HepG2 (cell line): Measurements from ENCODE around the gene CTNNA3. TPM values are rescaled to one million over a fixed set of nuclear protein-coding genes. Genes with fewer than 3 reads are reported as not detected.
A peak's percentile ranks its signal among the peaks of the same experiment; 100 is the strongest.

Experiments
- ATAC-seq: fragments of 200-7000 bp; cut with Tn5 transposase; 3 replicates; pipeline ENCODE4 v1.9.1; 2020; ENCODE audit warnings: mild to moderate bottlenecking, moderate library complexity
- BruUV-seq: library from RNA; stranded (reverse); fragments of 400-500 nt; replicated peaks from 2 replicates; lab custom pipeline; 2021; lab: Mats Ljungman, UMichigan
- CTCF ChIA-PET: fragments of 300-600 bp; formaldehyde crosslinking; extraction: SDS; loops from one replicate; lab custom pipeline; 2021; ENCODE audit warnings: low total read pairs, inconsistent platforms, low intra/inter-chr PET ratio; lab: Yijun Ruan, JAX
- POLR2A ChIA-PET: fragments of 350-600 bp; sonication (Branson Sonifier 250); formaldehyde crosslinking; loops from one replicate; lab custom pipeline; 2020; ENCODE audit warnings: antibody characterized with exemption, inconsistent platforms; lab: Yijun Ruan, JAX
- DNase-seq: peaks from one replicate; pipeline ENCODE4 v3.0.0-alpha.2; 2015; ENCODE audit warnings: low spot score
- FAIRE-seq: peaks from 3 replicates; lab custom pipeline; 2011; peaks lifted over from hg19 to GRCh38; lab: Jason Lieb, UNC
- H2AFZ ChIP-seq: one replicate; pipeline ENCODE4 v1.6.1; 2011; ENCODE audit warnings: low read length, inconsistent platforms
- H3K27ac ChIP-seq: fragments of 300-600 bp; 3 replicates; pipeline ENCODE4 v1.8.0; 2011; ENCODE audit warnings: mixed run types, mild to moderate bottlenecking, mixed read lengths, low read length, inconsistent platforms; ENCODE audit not compliant: insufficient read depth; ENCODE audit errors: extremely low read length
- H3K27me3 ChIP-seq, 2 experiments: fragments of 200-600 bp in 1 of 2; 2 replicates in 1 of 2; 3 replicates in 1 of 2; pipeline versions ENCODE4 v1.6.0 to v1.8.0; 2011; ENCODE audit warnings: low read length in 2 of 2, mild to moderate bottlenecking in 2 of 2, moderate library complexity in 2 of 2, inconsistent platforms in 1 of 2; ENCODE audit not compliant: insufficient read depth in 2 of 2, control insufficient read depth in 1 of 2
- H3K36me3 ChIP-seq, 2 experiments: fragments of 200-600 bp in 1 of 2; replicated peaks in 1 of 2; 2 replicates in 1 of 2; 3 replicates in 1 of 2; pipeline versions ENCODE4 v1.5.1 to v1.8.0; 2011; ENCODE audit warnings: low read length in 2 of 2, inconsistent platforms in 1 of 2; ENCODE audit not compliant: insufficient read depth in 2 of 2, control insufficient read depth in 1 of 2
- H3K4me1 ChIP-seq: 2 replicates; pipeline ENCODE4 v1.5.1; 2012; ENCODE audit warnings: low read length, inconsistent platforms; ENCODE audit not compliant: insufficient read depth
- H3K4me2 ChIP-seq: 2 replicates; pipeline ENCODE4 v1.6.0; 2011; ENCODE audit warnings: low read depth, low read length, inconsistent platforms
- H3K4me3 ChIP-seq, 3 experiments: fragments of 200-600 bp in 1 of 3; sonication (generic), shearing (Covaris generic) in 1 of 3; replicated peaks in 1 of 3; 2 replicates each; pipeline ENCODE4 v1.5.1; 2011 to 2016; ENCODE audit warnings: low read length in 3 of 3, inconsistent platforms in 2 of 3, low read depth in 2 of 3, mild to moderate bottlenecking in 2 of 3, control low read depth in 1 of 3, mixed read lengths in 1 of 3; ENCODE audit not compliant: insufficient read depth in 1 of 3
- H3K79me2 ChIP-seq: one replicate; pipeline ENCODE4 v1.6.1; 2011; ENCODE audit warnings: low read length, inconsistent platforms; ENCODE audit not compliant: insufficient read depth
- H3K9ac ChIP-seq: 2 replicates; pipeline ENCODE4 v1.6.0; 2011; ENCODE audit warnings: mild to moderate bottlenecking, low read depth, low read length, inconsistent platforms; ENCODE audit not compliant: insufficient read depth
- H3K9me3 ChIP-seq: 2 replicates; pipeline ENCODE4 v1.5.1; 2012; ENCODE audit warnings: mild to moderate bottlenecking, low read length
- H4K20me1 ChIP-seq: 2 replicates; pipeline ENCODE4 v1.6.0; 2011; ENCODE audit warnings: inconsistent platforms, mild to moderate bottlenecking, low read length, moderate library complexity; ENCODE audit not compliant: insufficient read depth
- DPF2 ChIP-seq: sonication (generic); formaldehyde crosslinking; IDR thresholded peaks from 2 replicates; pipeline ENCODE4 v1.4.0; 2020; ENCODE audit warnings: mild to moderate bottlenecking, low read depth, missing genetic modification reagents, borderline replicate concordance
- HMGXB4 ChIP-seq, 2 experiments: sonication (generic) in 1 of 2; formaldehyde crosslinking in 1 of 2; IDR thresholded peaks; 2 replicates each; pipeline versions ENCODE4 v1.4.0 to v1.6.1; 2018 to 2020; ENCODE audit warnings: missing genetic modification reagents in 2 of 2, borderline replicate concordance in 1 of 2, low read depth in 1 of 2, mild to moderate bottlenecking in 1 of 2, missing biosample characterization in 1 of 2
- ISX ChIP-seq: sonication (generic); formaldehyde crosslinking; conservative IDR thresholded peaks from 2 replicates; pipeline ENCODE4 v1.5.0; 2020; ENCODE audit warnings: missing genetic modification reagents
- MAFF ChIP-seq: IDR thresholded peaks from 2 replicates; pipeline ENCODE4 v1.6.1; 2011; ENCODE audit warnings: low read depth, low read length, improper control_type of control experiment
- MAFK ChIP-seq, 2 experiments: IDR thresholded peaks in 1 of 2; conservative IDR thresholded peaks in 1 of 2; 2 replicates each; pipeline ENCODE4 v1.6.1; 2011; ENCODE audit warnings: improper control_type of control experiment in 2 of 2, low read length in 2 of 2
- NR3C1 ChIP-seq: sonication (generic); formaldehyde crosslinking; IDR thresholded peaks from 2 replicates; pipeline ENCODE4 v1.4.0; 2020; ENCODE audit warnings: missing genetic modification reagents
- ZBTB8A ChIP-seq: sonication (generic); formaldehyde crosslinking; IDR thresholded peaks from 2 replicates; pipeline ENCODE4 v1.4.0; 2020; ENCODE audit warnings: mild to moderate bottlenecking, low read depth, missing genetic modification reagents, borderline replicate concordance
- ZNF331 ChIP-seq: sonication (generic); formaldehyde crosslinking; IDR thresholded peaks from 2 replicates; pipeline ENCODE4 v1.4.0; 2020; ENCODE audit warnings: missing genetic modification reagents
- WGBS: methylation state at CpG from one replicate; pipeline ENCODE4 v1.1.6; 2017; ENCODE audit warnings: low lambda C conversion rate; 5-methylcytosine and 5-hydroxymethylcytosine counted together
- in situ Hi-C: cut with HindIII; loops from 2 replicates; pipeline ENCODE4 v1.10.0; 2017; ENCODE audit warnings: low pct_unique_long_range_greater_than_20kb; ENCODE audit not compliant: extremely low pct_ligation_motif_present
- intact Hi-C: fragments of 100-400 bp; cut with micrococcal nuclease; formaldehyde crosslinking; loops from one replicate; pipeline ENCODE4 v1.10.0; 2022; ENCODE audit not compliant: unreplicated experiment
- polyA plus RNA-seq, 8 experiments: library from polyadenylated mRNA; depleted of rRNA in 3 of 8; stranded (reverse) in 7 of 8; unstranded in 1 of 8; fragments of >200 nt; fragmentation: Illumina TruSeq in 4 of 8; extraction: Trizol in 4 of 8; gene quantifications; 2 replicates each; pipeline versions ENCODE4 v1.2.1 to v1.2.3, GENCODE V29; 2011 to 2016; ENCODE audit warnings: low read depth in 4 of 8, missing spikeins in 1 of 8, mixed read lengths in 1 of 8; ENCODE audit not compliant: insufficient read depth in 1 of 8
- total RNA-seq, 5 experiments: library from RNA; depleted of rRNA; stranded (reverse); fragments of >200 nt; fragmentation: Illumina TruSeq; extraction: Trizol; gene quantifications; 2 replicates each; pipeline ENCODE4 v1.2.3, GENCODE V29; 2016; ENCODE audit warnings: low read depth in 1 of 5
- TF ChIP-seq, protein P1 (sequence below): sonication (generic); formaldehyde crosslinking; IDR thresholded peaks from 2 replicates; pipeline ENCODE4 v1.8.0; 2022; ENCODE audit warnings: mild to moderate bottlenecking, missing genetic modification reagents, moderate library complexity
- TF ChIP-seq, protein P2 (sequence below): sonication (generic); formaldehyde crosslinking; IDR thresholded peaks from 2 replicates; pipeline ENCODE4 v1.8.0; 2022; ENCODE audit warnings: mild to moderate bottlenecking, missing genetic modification reagents, moderate library complexity

The CTNNA3 gene
- total and polyA plus RNA-seq, 2 of the 13 experiments (the other 11 are each of a cell fraction or from before 2014, with no cell fraction given): not detected

DNA sequence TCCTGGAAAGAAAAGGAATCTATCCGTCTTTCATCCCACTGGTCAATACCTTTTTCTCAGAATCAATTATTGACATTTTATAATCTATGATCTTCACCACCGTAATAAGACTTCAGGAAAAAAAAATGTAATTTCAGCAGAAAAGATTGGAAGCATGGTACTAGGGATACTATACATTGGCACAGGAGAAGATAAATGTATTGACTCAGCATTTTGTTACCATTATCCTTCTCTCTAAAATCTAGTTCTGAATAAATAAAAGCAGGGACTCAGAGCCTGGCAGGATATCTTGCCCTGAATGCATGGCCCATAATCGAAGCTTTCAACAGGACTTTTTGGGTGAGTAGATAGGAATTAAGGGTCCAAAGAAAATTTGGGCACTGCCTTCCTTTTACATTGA, 649.5 kb downstream of the CTNNA3 start:
- no peak overlapping the region for H3K9ac ChIP-seq
- 3% methylated on average over 3 of the region's 3 CpGs for WGBS
- no peak for ATAC-seq
- in situ Hi-C loops: no loop called here
- H3K4me1 ChIP-seq: no peaks in the 10 kb centered on the region
- peak; percentile 79 to 92 for TF ChIP-seq MAFK (conservative IDR thresholded peaks at IDR 0.05 in 1 of 2, IDR thresholded peaks at IDR 0.05 in 1 of 2; ENCODE audit: low read length in 2 of 2)
- TF ChIP-seq ZNF331 (CRISPR knock-in tag): no peak
- TF ChIP-seq, protein P1, sequence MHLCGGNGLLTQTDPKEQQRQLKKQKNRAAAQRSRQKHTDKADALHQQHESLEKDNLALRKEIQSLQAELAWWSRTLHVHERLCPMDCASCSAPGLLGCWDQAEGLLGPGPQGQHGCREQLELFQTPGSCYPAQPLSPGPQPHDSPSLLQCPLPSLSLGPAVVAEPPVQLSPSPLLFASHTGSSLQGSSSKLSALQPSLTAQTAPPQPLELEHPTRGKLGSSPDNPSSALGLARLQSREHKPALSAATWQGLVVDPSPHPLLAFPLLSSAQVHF (CRISPR knock-in tag): no peak
- no peak for TF ChIP-seq NR3C1
- peak; percentile 88 for TF ChIP-seq MAFF
- no peak for TF ChIP-seq DPF2
- TF ChIP-seq, protein P2, sequence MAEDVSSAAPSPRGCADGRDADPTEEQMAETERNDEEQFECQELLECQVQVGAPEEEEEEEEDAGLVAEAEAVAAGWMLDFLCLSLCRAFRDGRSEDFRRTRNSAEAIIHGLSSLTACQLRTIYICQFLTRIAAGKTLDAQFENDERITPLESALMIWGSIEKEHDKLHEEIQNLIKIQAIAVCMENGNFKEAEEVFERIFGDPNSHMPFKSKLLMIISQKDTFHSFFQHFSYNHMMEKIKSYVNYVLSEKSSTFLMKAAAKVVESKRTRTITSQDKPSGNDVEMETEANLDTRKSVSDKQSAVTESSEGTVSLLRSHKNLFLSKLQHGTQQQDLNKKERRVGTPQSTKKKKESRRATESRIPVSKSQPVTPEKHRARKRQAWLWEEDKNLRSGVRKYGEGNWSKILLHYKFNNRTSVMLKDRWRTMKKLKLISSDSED (CRISPR knock-in tag): no peak
- no peak overlapping the region for H3K4me2 ChIP-seq
- DNase-seq: no peak
- ChIA-PET CTCF (no interaction called here), POLR2A (no interaction called here)
- H3K79me2 ChIP-seq: no peaks in the 10 kb centered on the region
- FAIRE-seq: no peak
- no peak overlapping the region for H3K27ac ChIP-seq
- no peaks in the 10 kb centered on the region for H3K27me3 ChIP-seq
- intact Hi-C loops: no loop called here
- no peaks in the 10 kb centered on the region for H3K9me3 ChIP-seq
- no peaks in the 10 kb centered on the region for H3K36me3 ChIP-seq
- no peaks in the 10 kb centered on the region for H4K20me1 ChIP-seq
- no TSS peak for BruUV-seq
- H3K4me3 ChIP-seq: no peak overlapping the region
- H2AFZ ChIP-seq: no peak overlapping the region

GRCh38 chr10:67045404-67045803, 650.6 kb downstream of the CTNNA3 start:
- POLR2A ChIA-PET: no interaction called here
- CTCF ChIA-PET: no interaction called here
- intact Hi-C loops: no loop called here
- 63% methylated on average over 22 of the region's 22 CpGs for WGBS
- no TSS peak for BruUV-seq
- no peak overlapping the region for H3K4me3 ChIP-seq
- in situ Hi-C loops: no loop called here
- no peaks in the 10 kb centered on the region for H3K9me3 ChIP-seq
- DNase-seq: no peak
- no peaks in the 10 kb centered on the region for H3K4me1 ChIP-seq
- TF ChIP-seq HMGXB4 (CRISPR knock-in tag; IDR thresholded peaks at IDR 0.05; ENCODE audit: borderline replicate concordance in 1 of 2, low read depth in 1 of 2) (no peak), ZBTB8A (CRISPR knock-in tag) (no peak), ISX (CRISPR knock-in tag) (no peak)
- no peaks in the 10 kb centered on the region for H4K20me1 ChIP-seq
- no peak for ATAC-seq
- H3K36me3 ChIP-seq: no peaks in the 10 kb centered on the region
- no peaks in the 10 kb centered on the region for H3K79me2 ChIP-seq
- no peaks in the 10 kb centered on the region for H3K27me3 ChIP-seq
- no peak overlapping the region for H3K27ac ChIP-seq
- H2AFZ ChIP-seq: no peak overlapping the region
- FAIRE-seq: no peak
- no peak overlapping the region for H3K4me2 ChIP-seq
- no peak overlapping the region for H3K9ac ChIP-seq
